ENCODE measurements around the gene KIAA1958. TPM values are rescaled to one million over a fixed set of nuclear protein-coding genes. Genes with fewer than 3 reads are reported as not detected.

The KIAA1958 gene
- total RNA-seq, result 2.4 and 2.5 TPM in 2 replicates

- Histone ChIP-seq H3K36me3 (ENCODE audit: insufficient read depth, low read length) (no peaks in the 10 kb centered on the region), H3K4me3 (ENCODE audit: insufficient read depth, low read length) (peak within 1 kb of the TSS; percentile 81), H3K9me3 (ENCODE audit: low read depth, low read length) (no peaks in the 10 kb centered on the region), H3K4me2 (ENCODE audit: insufficient read depth, low read length) (peak within 1 kb of the TSS; percentile 90), H3K79me2 (ENCODE audit: insufficient read depth, low read length) (peaks cover 4% of the 10 kb centered on the region), H2AFZ (ENCODE audit: low read length) (peak within 1 kb of the TSS; percentile 91), H3K4me1 (ENCODE audit: insufficient read depth, low read length) (peaks cover 8% of the 10 kb centered on the region), H3K27me3 (ENCODE audit: insufficient read depth, low read length) (no peaks in the 10 kb centered on the region), H4K20me1 (ENCODE audit: insufficient read depth, low read length) (no peaks in the 10 kb centered on the region), H3K27ac (ENCODE audit: low read depth, low read length) (no peak within 1 kb of the TSS)
- no peak for TF ChIP-seq CTCF (IDR thresholded peaks at IDR 0.05; ENCODE audit: extremely low read depth, low read depth, low read length)
- peak; percentile 96 for DNase-seq (ENCODE audit: insufficient read length, low spot score, missing footprints)
Observed at GRCh38 chr9:112486221-112487007, at the start of gene KIAA1958. Gene KIAA1958 (plus strand): TSS chr9:112486827. CDS start chr9:112574081, 87,254 bp downstream.

GRCh38 chr9:112437406-112437805 is 49.2 kb upstream of the KIAA1958 start:
- TF ChIP-seq CTCF (IDR thresholded peaks at IDR 0.05; ENCODE audit: extremely low read depth, low read depth, low read length), result no peak
- Histone ChIP-seq H3K27ac (ENCODE audit: low read depth, low read length) (no peak overlapping the region), H4K20me1 (ENCODE audit: insufficient read depth, low read length) (no peaks in the 10 kb centered on the region)

GRCh38 chr9:112439171-112439570 is 47.5 kb upstream of the KIAA1958 start:
- Histone ChIP-seq H3K4me3 (ENCODE audit: insufficient read depth, low read length) (no peak overlapping the region), H4K20me1 (ENCODE audit: insufficient read depth, low read length) (no peaks in the 10 kb centered on the region), H3K27me3 (ENCODE audit: insufficient read depth, low read length) (no peaks in the 10 kb centered on the region), H3K27ac (ENCODE audit: low read depth, low read length) (no peak overlapping the region), H3K4me2 (ENCODE audit: insufficient read depth, low read length) (no peak overlapping the region), H3K9me3 (ENCODE audit: low read depth, low read length) (no peaks in the 10 kb centered on the region), H2AFZ (ENCODE audit: low read length) (no peak overlapping the region), H3K4me1 (ENCODE audit: insufficient read depth, low read length) (no peaks in the 10 kb centered on the region), H3K79me2 (ENCODE audit: insufficient read depth, low read length) (no peaks in the 10 kb centered on the region), H3K36me3 (ENCODE audit: insufficient read depth, low read length) (no peaks in the 10 kb centered on the region)
- no peak for TF ChIP-seq CTCF (IDR thresholded peaks at IDR 0.05; ENCODE audit: extremely low read depth, low read depth, low read length)
- no peak for DNase-seq (ENCODE audit: insufficient read length, low spot score, missing footprints)

More at GRCh38 chr9:112437406-112437805, 49.2 kb upstream of the KIAA1958 start:
- Histone ChIP-seq H3K4me3 (ENCODE audit: insufficient read depth, low read length) (no peak overlapping the region), H3K9me3 (ENCODE audit: low read depth, low read length) (no peaks in the 10 kb centered on the region), H2AFZ (ENCODE audit: low read length) (no peak overlapping the region), H3K27me3 (ENCODE audit: insufficient read depth, low read length) (no peaks in the 10 kb centered on the region), H3K79me2 (ENCODE audit: insufficient read depth, low read length) (no peaks in the 10 kb centered on the region), H3K4me2 (ENCODE audit: insufficient read depth, low read length) (no peak overlapping the region), H3K36me3 (ENCODE audit: insufficient read depth, low read length) (no peaks in the 10 kb centered on the region), H3K4me1 (ENCODE audit: insufficient read depth, low read length) (no peaks in the 10 kb centered on the region)
- DNase-seq (ENCODE audit: insufficient read length, low spot score, missing footprints), result no peak

- H3K27me3 ChIP-seq (ENCODE audit: insufficient read depth, low read length), result no peaks in the 10 kb centered on the region
- no peak overlapping the region for H3K4me3 ChIP-seq (ENCODE audit: insufficient read depth, low read length)
- H3K4me1 ChIP-seq (ENCODE audit: insufficient read depth, low read length), result no peaks in the 10 kb centered on the region
- no peak overlapping the region for H2AFZ ChIP-seq (ENCODE audit: low read length)
- TF ChIP-seq CTCF (IDR thresholded peaks at IDR 0.05; ENCODE audit: extremely low read depth, low read depth, low read length), result no peak
- H3K27ac ChIP-seq (ENCODE audit: low read depth, low read length), result no peak overlapping the region
- no peaks in the 10 kb centered on the region for H3K36me3 ChIP-seq (ENCODE audit: insufficient read depth, low read length)
- H4K20me1 ChIP-seq (ENCODE audit: insufficient read depth, low read length), result no peaks in the 10 kb centered on the region
- no peaks in the 10 kb centered on the region for H3K9me3 ChIP-seq (ENCODE audit: low read depth, low read length)
- no peak overlapping the region for H3K4me2 ChIP-seq (ENCODE audit: insufficient read depth, low read length)
- no peaks in the 10 kb centered on the region for H3K79me2 ChIP-seq (ENCODE audit: insufficient read depth, low read length)
- DNase-seq (ENCODE audit: insufficient read length, low spot score, missing footprints), result no peak
Observed at GRCh38 chr9:112439825-112440224, 46.8 kb upstream of the KIAA1958 start.

Measured in osteoblast (primary cell).